Measurements from ENCODE around the gene RIC1. TPM values are rescaled to one million over a fixed set of nuclear protein-coding genes. Genes with fewer than 3 reads are reported as not detected.

The RIC1 gene
- total and polyA plus RNA-seq, 2 of the 8 experiments (the other 6 are each of a cell fraction or from before 2014, with no cell fraction given): 10.7 to 24.5 TPM

DNA sequence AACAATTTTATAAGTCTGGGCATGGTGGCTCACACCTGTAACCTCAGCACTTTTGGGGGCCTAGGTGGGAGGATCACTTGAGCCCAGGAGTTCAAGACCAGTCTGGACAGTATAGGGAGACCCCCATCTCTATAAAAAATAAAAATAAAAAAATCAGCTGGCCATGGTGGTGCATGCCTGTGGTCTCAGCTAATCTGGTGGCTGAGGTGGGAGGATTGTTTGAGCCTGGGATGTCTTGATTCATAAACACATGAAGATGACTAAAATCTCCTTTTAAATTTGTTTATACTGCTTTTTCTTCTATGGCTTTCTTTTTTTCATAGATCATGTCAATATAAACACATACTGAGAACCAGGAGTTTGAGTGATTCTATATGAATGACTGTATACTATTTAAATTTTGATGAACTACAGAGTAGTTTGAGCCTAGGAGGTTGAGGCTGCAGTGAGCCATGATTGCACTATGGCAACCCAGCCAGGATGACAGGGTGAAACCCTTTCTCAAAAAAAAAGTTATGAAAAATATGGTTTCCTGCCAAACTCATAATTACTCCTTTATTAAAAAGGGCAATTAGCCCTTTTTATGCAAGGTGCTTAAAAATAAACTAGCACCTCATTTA is 14.2 kb downstream of the RIC1 start:
- Histone ChIP-seq H2BK5ac (ENCODE audit: low read depth, low read length) (no peak overlapping the region), H3K36me3 (ENCODE audit: control insufficient read depth in 2 of 4, insufficient read depth in 4 of 4, low read length in 3 of 4) (no peaks in the 10 kb centered on the region), H4K8ac (ENCODE audit: extremely low read depth, insufficient read depth, low read length) (no peak overlapping the region), H3K9ac (replicated peaks in 1 of 4; ENCODE audit: extremely low read depth in 1 of 4, low read depth in 3 of 4, low read length in 3 of 4) (no peak overlapping the region), H4K5ac (ENCODE audit: insufficient read length, low read depth, low read length) (no peak overlapping the region), H3K4me3 (ENCODE audit: extremely low read depth in 1 of 4, insufficient read depth in 2 of 4, low read depth in 3 of 4, low read length in 4 of 4) (no peak overlapping the region), H3K4me2 (ENCODE audit: insufficient read depth in 1 of 2, low read depth in 2 of 2, low read length in 2 of 2) (no peak overlapping the region), H2BK120ac (replicated peaks; ENCODE audit: low read depth, low read length) (no peak overlapping the region), H3K23ac (ENCODE audit: insufficient read length) (no peak overlapping the region), H2BK12ac (ENCODE audit: low read depth, low read length) (no peak overlapping the region), H3K56ac (replicated peaks; ENCODE audit: insufficient read length, low read depth, low read length) (no peak overlapping the region), H2BK20ac (ENCODE audit: low read length) (no peak overlapping the region), H3K18ac (ENCODE audit: extremely low read depth, low read length) (no peak overlapping the region), H4K20me1 (replicated peaks in 1 of 2; ENCODE audit: control insufficient read depth in 1 of 2, insufficient read depth in 2 of 2, low read length in 2 of 2) (no peaks in the 10 kb centered on the region), H4K91ac (replicated peaks; ENCODE audit: insufficient read length, low read length) (no peak overlapping the region), H3K79me2 (ENCODE audit: control insufficient read depth in 1 of 2, insufficient read depth in 2 of 2, low read length in 2 of 2) (peaks cover 11 to 94% of the 10 kb centered on the region in 2 experiments), H3K79me1 (ENCODE audit: low read depth, low read length) (peaks cover 10% of the 10 kb centered on the region; the same call in 1 of the 2 replicates), H3K27me3 (replicated peaks in 1 of 4; ENCODE audit: control insufficient read depth in 3 of 4, extremely low read depth in 1 of 4, insufficient read depth in 3 of 4, low read length in 3 of 4) (no peaks in the 10 kb centered on the region), H3K14ac (ENCODE audit: insufficient read length) (no peak overlapping the region), H2AFZ (ENCODE audit: low read length) (no peak overlapping the region), H3K4ac (replicated peaks; ENCODE audit: insufficient read length, low read depth, low read length) (no peak overlapping the region), H3K4me1 (replicated peaks in 1 of 4; ENCODE audit: control insufficient read depth in 3 of 4, insufficient read depth in 4 of 4, low read length in 3 of 4) (peaks cover 0 to 3% (median 0%) of the 10 kb centered on the region in 4 experiments; a peak in 1 of 7 replicates), H3K9me3 (ENCODE audit: insufficient read depth in 2 of 2, low read depth in 1 of 2, low read length in 1 of 2) (no peaks in the 10 kb centered on the region), H3K23me2 (ENCODE audit: low read depth, low read length) (no peaks in the 10 kb centered on the region), H2BK15ac (ENCODE audit: low read length) (no peak overlapping the region), H2AK5ac (ENCODE audit: low read depth, low read length) (no peak overlapping the region), H3K27ac (ENCODE audit: low read depth, low read length) (no peak overlapping the region)
- FAIRE-seq (no peak), DNase-seq (ENCODE audit: low read depth in 1 of 2, low spot score in 2 of 2) (no peak)
- ChIA-PET CTCF (ENCODE audit: partially characterized antibody) (no interaction called here), POLR2A (ENCODE audit: partially characterized antibody) (no interaction called here)
- no peak for TF ChIP-seq HDAC2 (IDR thresholded peaks at IDR 0.05; ENCODE audit: borderline replicate concordance in 1 of 2, low read depth in 2 of 2, low read length in 2 of 2)
- TF ChIP-seq POU5F1 (IDR thresholded peaks at IDR 0.05; ENCODE audit: low read depth, low read length): no peak
- TF ChIP-seq RNF2 (IDR thresholded peaks at IDR 0.05; ENCODE audit: borderline replicate concordance, low read depth, low read length, missing control alignments, poor library complexity, severe bottlenecking): no peak
- no peak for TF ChIP-seq SIX5 (IDR thresholded peaks at IDR 0.05; ENCODE audit: low read depth, low read length)
- no peak for TF ChIP-seq PHF8 (conservative IDR thresholded peaks at IDR 0.05; ENCODE audit: low read depth, low read length)
- TF ChIP-seq, protein P1, sequence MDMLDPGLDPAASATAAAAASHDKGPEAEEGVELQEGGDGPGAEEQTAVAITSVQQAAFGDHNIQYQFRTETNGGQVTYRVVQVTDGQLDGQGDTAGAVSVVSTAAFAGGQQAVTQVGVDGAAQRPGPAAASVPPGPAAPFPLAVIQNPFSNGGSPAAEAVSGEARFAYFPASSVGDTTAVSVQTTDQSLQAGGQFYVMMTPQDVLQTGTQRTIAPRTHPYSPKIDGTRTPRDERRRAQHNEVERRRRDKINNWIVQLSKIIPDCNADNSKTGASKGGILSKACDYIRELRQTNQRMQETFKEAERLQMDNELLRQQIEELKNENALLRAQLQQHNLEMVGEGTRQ (IDR thresholded peaks at IDR 0.05; ENCODE audit: low read length): no peak
- no peak for TF ChIP-seq KDM4A (IDR thresholded peaks at IDR 0.05; ENCODE audit: low read depth, low read length, severe bottlenecking)
- TF ChIP-seq RFX5 (IDR thresholded peaks at IDR 0.05; ENCODE audit: borderline replicate concordance, low read depth, low read length): no peak
- TF ChIP-seq SIN3A (conservative IDR thresholded peaks at IDR 0.05 in 1 of 2, IDR thresholded peaks at IDR 0.05 in 1 of 2; ENCODE audit: low read depth in 1 of 2, low read length in 2 of 2): no peak
- TF ChIP-seq, protein P2, sequence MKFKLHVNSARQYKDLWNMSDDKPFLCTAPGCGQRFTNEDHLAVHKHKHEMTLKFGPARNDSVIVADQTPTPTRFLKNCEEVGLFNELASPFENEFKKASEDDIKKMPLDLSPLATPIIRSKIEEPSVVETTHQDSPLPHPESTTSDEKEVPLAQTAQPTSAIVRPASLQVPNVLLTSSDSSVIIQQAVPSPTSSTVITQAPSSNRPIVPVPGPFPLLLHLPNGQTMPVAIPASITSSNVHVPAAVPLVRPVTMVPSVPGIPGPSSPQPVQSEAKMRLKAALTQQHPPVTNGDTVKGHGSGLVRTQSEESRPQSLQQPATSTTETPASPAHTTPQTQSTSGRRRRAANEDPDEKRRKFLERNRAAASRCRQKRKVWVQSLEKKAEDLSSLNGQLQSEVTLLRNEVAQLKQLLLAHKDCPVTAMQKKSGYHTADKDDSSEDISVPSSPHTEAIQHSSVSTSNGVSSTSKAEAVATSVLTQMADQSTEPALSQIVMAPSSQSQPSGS (IDR thresholded peaks at IDR 0.05; ENCODE audit: low read length): no peak
